GM23338 (cell line): ENCODE data around the gene EGFL7. TPM values are rescaled to one million over a fixed set of nuclear protein-coding genes. Genes with fewer than 3 reads are reported as not detected.

ENCODE experiments used
- ATAC-seq: fragments of 200-7000 bp; cut with Tn5 transposase; 3 replicates; pipeline ENCODE4 v1.9.1; 2020
- DNase-seq: peaks from one replicate; pipeline ENCODE4 v3.0.0-alpha.2; 2015; ENCODE audit warnings: low spot score
- H2AFZ ChIP-seq: fragments of 200-600 bp; sonication (generic); 2 replicates; pipeline ENCODE4 v1.8.0; 2016; ENCODE audit warnings: antibody characterized with exemption, mild to moderate bottlenecking, moderate library complexity
- H3F3A ChIP-seq: fragments of 200-600 bp; sonication (generic); replicated peaks from 2 replicates; pipeline ENCODE4 v1.8.0; 2017; ENCODE audit warnings: antibody characterized with exemption, mixed run types, low read depth
- H3K27ac ChIP-seq: fragments of 200-600 bp; sonication (generic); 2 replicates; pipeline ENCODE4 v1.6.1; 2016; ENCODE audit warnings: low read depth
- H3K27me3 ChIP-seq: fragments of 200-600 bp; sonication (generic); 2 replicates; pipeline ENCODE4 v1.8.0; 2016; ENCODE audit warnings: mild to moderate bottlenecking, mixed run types, moderate library complexity; ENCODE audit not compliant: insufficient read depth
- H3K36me3 ChIP-seq: fragments of 200-600 bp; sonication (generic); 2 replicates; pipeline ENCODE4 v1.8.0; 2016; ENCODE audit warnings: mild to moderate bottlenecking; ENCODE audit not compliant: insufficient read depth
- H3K4me1 ChIP-seq: fragments of 200-600 bp; sonication (generic); 2 replicates; pipeline ENCODE4 v1.8.0; 2016; ENCODE audit warnings: mild to moderate bottlenecking, moderate library complexity; ENCODE audit not compliant: insufficient read depth
- H3K4me2 ChIP-seq: fragments of 200-600 bp; sonication (generic); 2 replicates; pipeline ENCODE4 v1.7.1; 2017; ENCODE audit warnings: mixed run types
- H3K4me3 ChIP-seq: fragments of 200-600 bp; sonication (generic); 2 replicates; pipeline ENCODE4 v1.6.1; 2016; ENCODE audit warnings: mixed run types
- H3K79me2 ChIP-seq: fragments of 200-600 bp; sonication (generic); replicated peaks from 2 replicates; pipeline ENCODE4 v1.8.0; 2017; ENCODE audit warnings: mild to moderate bottlenecking; ENCODE audit not compliant: insufficient read depth
- H3K9me2 ChIP-seq: fragments of 200-600 bp; sonication (generic); 2 replicates; pipeline ENCODE4 v1.8.0; 2017; ENCODE audit not compliant: insufficient read depth
- H4K20me1 ChIP-seq: fragments of 200-600 bp; sonication (generic); replicated peaks from 2 replicates; pipeline ENCODE4 v1.8.0; 2017; ENCODE audit warnings: mild to moderate bottlenecking; ENCODE audit not compliant: insufficient read depth
- H3K27ac Mint-ChIP-seq: 2 replicates; pipeline ENCODE4 v1.8.0; 2020; ENCODE audit warnings: inconsistent platforms, mild to moderate bottlenecking, moderate library complexity, mixed read lengths
- H3K27me3 Mint-ChIP-seq: 3 replicates; pipeline ENCODE4 v1.8.0; 2022; ENCODE audit warnings: low read depth, mild to moderate bottlenecking, moderate library complexity, mixed read lengths, inconsistent platforms; ENCODE audit not compliant: insufficient read depth, poor library complexity
- H3K36me3 Mint-ChIP-seq: 3 replicates; pipeline ENCODE4 v1.8.0; 2021; ENCODE audit warnings: low read depth, mild to moderate bottlenecking, inconsistent platforms, moderate library complexity, mixed read lengths
- H3K4me1 Mint-ChIP-seq: 3 replicates; pipeline ENCODE4 v1.8.0; 2020; ENCODE audit warnings: mild to moderate bottlenecking, inconsistent platforms, mixed read lengths
- H3K4me3 Mint-ChIP-seq: 3 replicates; pipeline ENCODE4 v1.8.0; 2021; ENCODE audit warnings: moderate library complexity, mild to moderate bottlenecking, inconsistent platforms, mixed read lengths
- H3K9me3 Mint-ChIP-seq: 3 replicates; pipeline ENCODE4 v1.8.0; 2020; ENCODE audit warnings: moderate library complexity, mild to moderate bottlenecking, inconsistent platforms, mixed read lengths
- CREB1 ChIP-seq: fragments of 250-450 bp; sonication (Bioruptor Pico); IDR thresholded peaks from 2 replicates; pipeline ENCODE4 v1.5.0; 2020; ENCODE audit warnings: low read depth, mild to moderate bottlenecking, moderate library complexity
- EZH2 ChIP-seq: fragments of 200-600 bp; sonication (generic); IDR thresholded peaks from one replicate; pipeline ENCODE4 v1.8.0; 2017; ENCODE audit warnings: antibody characterized with exemption, mild to moderate bottlenecking, low read depth; ENCODE audit not compliant: unreplicated experiment
- EZH2phosphoT487 ChIP-seq: fragments of 200-600 bp; sonication (generic); IDR thresholded peaks from one replicate; pipeline ENCODE4 v1.8.1; 2018; ENCODE audit warnings: antibody characterized with exemption; ENCODE audit not compliant: unreplicated experiment
- JUNB ChIP-seq: IDR thresholded peaks from one replicate; pipeline ENCODE4 v1.6.1; 2016; ENCODE audit warnings: antibody characterized with exemption; ENCODE audit not compliant: unreplicated experiment
- NANOG ChIP-seq: IDR thresholded peaks from 2 replicates; pipeline ENCODE4 v1.6.1; 2016; ENCODE audit warnings: antibody characterized with exemption, borderline replicate concordance
- POLR2AphosphoS5 ChIP-seq: IDR thresholded peaks from 2 replicates; pipeline ENCODE4 v1.6.1; 2016; ENCODE audit warnings: antibody characterized with exemption, low read depth
- REST ChIP-seq: IDR thresholded peaks from one replicate; pipeline ENCODE4 v1.6.1; 2018; ENCODE audit warnings: antibody characterized with exemption; ENCODE audit not compliant: unreplicated experiment
- STAT1 ChIP-seq: IDR thresholded peaks from one replicate; pipeline ENCODE4 v1.6.1; 2016; ENCODE audit warnings: antibody characterized with exemption; ENCODE audit not compliant: unreplicated experiment
- ZNF331 ChIP-seq: fragments of 250-450 bp; sonication (Bioruptor Pico); IDR thresholded peaks from 2 replicates; pipeline ENCODE4 v1.5.0; 2020; ENCODE audit warnings: low read depth, mild to moderate bottlenecking, moderate library complexity
- polyA plus RNA-seq: library from polyadenylated mRNA; unstranded; fragments of >200 nt; fragmentation: Nextera tagmentation; extraction: Ambion mirVana; gene quantifications from 2 replicates; pipeline ENCODE4 v1.2.1, GENCODE V29; 2016
- total RNA-seq: library from RNA; depleted of rRNA; stranded (reverse); fragments of >200 nt; shearing (Covaris generic); gene quantifications from 2 replicates; pipeline ENCODE4 v1.2.3, GENCODE V29; 2014
- TF ChIP-seq, protein P1 (sequence below): IDR thresholded peaks from 2 replicates; pipeline ENCODE4 v1.6.1; 2016; ENCODE audit warnings: antibody characterized with exemption
- TF ChIP-seq, protein P2 (sequence below), 2 experiments: fragments of 200-600 bp in 1 of 2; sonication (generic) in 1 of 2; conservative IDR thresholded peaks; 2 replicates each; pipeline versions ENCODE4 v1.5.1 to v1.6.1; 2016 to 2017; ENCODE audit warnings: antibody characterized with exemption in 2 of 2, low read depth in 2 of 2, mild to moderate bottlenecking in 2 of 2, moderate library complexity in 1 of 2
- TF ChIP-seq, protein P3 (sequence below): fragments of 250-450 bp; sonication (Bioruptor Pico); IDR thresholded peaks from 2 replicates; pipeline ENCODE4 v1.5.0; 2020; ENCODE audit warnings: mild to moderate bottlenecking, moderate library complexity

The EGFL7 gene
- total and polyA plus RNA-seq, 2 experiments from 2014 or later, result 44.4 to 60.8 TPM

DNA sequence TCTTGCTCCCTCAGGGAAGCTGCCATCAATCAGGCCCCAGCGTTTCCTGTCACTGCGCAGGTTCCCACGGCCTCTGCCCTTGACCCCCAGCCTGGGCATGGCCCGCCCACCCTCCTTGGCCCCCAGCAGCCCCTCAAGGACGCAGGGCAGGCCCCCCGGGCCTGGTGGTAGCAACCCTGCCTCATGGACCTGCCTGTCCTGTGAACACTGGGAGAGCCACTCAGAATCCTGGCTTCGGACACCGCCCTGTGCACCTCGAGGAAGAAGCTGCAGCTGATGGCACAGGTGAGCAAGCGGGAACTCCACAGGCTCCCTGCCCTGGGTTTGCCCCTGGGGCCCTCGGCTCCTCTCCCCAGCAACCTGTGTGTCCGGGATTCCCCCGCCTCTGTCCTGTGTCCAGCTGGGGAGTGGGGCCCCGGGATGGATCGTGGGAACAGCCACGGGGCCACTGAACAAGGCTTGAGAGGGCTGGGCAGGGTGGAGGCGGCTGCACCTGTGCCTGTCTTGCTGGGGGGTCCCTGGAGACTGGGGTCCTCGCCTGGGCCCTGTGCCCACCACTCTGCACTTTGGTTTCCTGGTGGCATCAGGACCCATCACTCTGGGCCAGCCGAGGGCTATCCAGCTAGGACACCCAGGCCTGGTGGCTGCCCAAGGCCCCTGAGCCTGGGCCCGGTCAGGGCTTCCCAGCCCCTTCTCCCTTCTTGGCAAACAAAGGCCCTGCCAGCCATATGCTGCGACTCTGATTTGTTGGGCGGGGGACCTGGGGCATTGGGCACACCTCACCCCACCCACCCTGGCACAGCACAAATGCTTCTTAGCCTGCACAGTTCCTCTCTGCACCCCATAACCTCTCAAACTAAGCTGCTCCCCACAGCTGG, 33.5 kb upstream of the EGFL7 start:
- Histone ChIP-seq H3K9me2 (no peaks in the 10 kb centered on the region), H3K36me3 (no peaks in the 10 kb centered on the region), H3K4me2 (no peak overlapping the region), H2AFZ (no peak overlapping the region), H3K4me3 (no peak overlapping the region), H3K4me1 (no peaks in the 10 kb centered on the region), H3K79me2 (no peaks in the 10 kb centered on the region), H3K27me3 (no peaks in the 10 kb centered on the region), H3K27ac (no peak overlapping the region), H3F3A (peaks cover 16% of the 10 kb centered on the region), H4K20me1 (no peaks in the 10 kb centered on the region)
- Mint-ChIP-seq H3K4me1 (peaks cover 8% of the 10 kb centered on the region; the same call in 2 of the 3 replicates), H3K27me3 (peaks cover 3% of the 10 kb centered on the region), H3K4me3 (no peak overlapping the region), H3K36me3 (no peaks in the 10 kb centered on the region), H3K9me3 (no peaks in the 10 kb centered on the region), H3K27ac (no peak overlapping the region)
- TF ChIP-seq REST (no peak), NANOG (no peak), POLR2AphosphoS5 (no peak), EZH2phosphoT487 (no peak), ZNF331 (CRISPR knock-in tag) (no peak), STAT1 (no peak), CREB1 (CRISPR knock-in tag) (no peak), JUNB (no peak), EZH2 (no peak)
- TF ChIP-seq, protein P1, sequence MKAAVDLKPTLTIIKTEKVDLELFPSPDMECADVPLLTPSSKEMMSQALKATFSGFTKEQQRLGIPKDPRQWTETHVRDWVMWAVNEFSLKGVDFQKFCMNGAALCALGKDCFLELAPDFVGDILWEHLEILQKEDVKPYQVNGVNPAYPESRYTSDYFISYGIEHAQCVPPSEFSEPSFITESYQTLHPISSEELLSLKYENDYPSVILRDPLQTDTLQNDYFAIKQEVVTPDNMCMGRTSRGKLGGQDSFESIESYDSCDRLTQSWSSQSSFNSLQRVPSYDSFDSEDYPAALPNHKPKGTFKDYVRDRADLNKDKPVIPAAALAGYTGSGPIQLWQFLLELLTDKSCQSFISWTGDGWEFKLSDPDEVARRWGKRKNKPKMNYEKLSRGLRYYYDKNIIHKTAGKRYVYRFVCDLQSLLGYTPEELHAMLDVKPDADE, result no peak
- TF ChIP-seq, protein P2, sequence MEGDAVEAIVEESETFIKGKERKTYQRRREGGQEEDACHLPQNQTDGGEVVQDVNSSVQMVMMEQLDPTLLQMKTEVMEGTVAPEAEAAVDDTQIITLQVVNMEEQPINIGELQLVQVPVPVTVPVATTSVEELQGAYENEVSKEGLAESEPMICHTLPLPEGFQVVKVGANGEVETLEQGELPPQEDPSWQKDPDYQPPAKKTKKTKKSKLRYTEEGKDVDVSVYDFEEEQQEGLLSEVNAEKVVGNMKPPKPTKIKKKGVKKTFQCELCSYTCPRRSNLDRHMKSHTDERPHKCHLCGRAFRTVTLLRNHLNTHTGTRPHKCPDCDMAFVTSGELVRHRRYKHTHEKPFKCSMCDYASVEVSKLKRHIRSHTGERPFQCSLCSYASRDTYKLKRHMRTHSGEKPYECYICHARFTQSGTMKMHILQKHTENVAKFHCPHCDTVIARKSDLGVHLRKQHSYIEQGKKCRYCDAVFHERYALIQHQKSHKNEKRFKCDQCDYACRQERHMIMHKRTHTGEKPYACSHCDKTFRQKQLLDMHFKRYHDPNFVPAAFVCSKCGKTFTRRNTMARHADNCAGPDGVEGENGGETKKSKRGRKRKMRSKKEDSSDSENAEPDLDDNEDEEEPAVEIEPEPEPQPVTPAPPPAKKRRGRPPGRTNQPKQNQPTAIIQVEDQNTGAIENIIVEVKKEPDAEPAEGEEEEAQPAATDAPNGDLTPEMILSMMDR (conservative IDR thresholded peaks at IDR 0.05; ENCODE audit: low read depth in 2 of 2), result no peak
- TF ChIP-seq, protein P3, sequence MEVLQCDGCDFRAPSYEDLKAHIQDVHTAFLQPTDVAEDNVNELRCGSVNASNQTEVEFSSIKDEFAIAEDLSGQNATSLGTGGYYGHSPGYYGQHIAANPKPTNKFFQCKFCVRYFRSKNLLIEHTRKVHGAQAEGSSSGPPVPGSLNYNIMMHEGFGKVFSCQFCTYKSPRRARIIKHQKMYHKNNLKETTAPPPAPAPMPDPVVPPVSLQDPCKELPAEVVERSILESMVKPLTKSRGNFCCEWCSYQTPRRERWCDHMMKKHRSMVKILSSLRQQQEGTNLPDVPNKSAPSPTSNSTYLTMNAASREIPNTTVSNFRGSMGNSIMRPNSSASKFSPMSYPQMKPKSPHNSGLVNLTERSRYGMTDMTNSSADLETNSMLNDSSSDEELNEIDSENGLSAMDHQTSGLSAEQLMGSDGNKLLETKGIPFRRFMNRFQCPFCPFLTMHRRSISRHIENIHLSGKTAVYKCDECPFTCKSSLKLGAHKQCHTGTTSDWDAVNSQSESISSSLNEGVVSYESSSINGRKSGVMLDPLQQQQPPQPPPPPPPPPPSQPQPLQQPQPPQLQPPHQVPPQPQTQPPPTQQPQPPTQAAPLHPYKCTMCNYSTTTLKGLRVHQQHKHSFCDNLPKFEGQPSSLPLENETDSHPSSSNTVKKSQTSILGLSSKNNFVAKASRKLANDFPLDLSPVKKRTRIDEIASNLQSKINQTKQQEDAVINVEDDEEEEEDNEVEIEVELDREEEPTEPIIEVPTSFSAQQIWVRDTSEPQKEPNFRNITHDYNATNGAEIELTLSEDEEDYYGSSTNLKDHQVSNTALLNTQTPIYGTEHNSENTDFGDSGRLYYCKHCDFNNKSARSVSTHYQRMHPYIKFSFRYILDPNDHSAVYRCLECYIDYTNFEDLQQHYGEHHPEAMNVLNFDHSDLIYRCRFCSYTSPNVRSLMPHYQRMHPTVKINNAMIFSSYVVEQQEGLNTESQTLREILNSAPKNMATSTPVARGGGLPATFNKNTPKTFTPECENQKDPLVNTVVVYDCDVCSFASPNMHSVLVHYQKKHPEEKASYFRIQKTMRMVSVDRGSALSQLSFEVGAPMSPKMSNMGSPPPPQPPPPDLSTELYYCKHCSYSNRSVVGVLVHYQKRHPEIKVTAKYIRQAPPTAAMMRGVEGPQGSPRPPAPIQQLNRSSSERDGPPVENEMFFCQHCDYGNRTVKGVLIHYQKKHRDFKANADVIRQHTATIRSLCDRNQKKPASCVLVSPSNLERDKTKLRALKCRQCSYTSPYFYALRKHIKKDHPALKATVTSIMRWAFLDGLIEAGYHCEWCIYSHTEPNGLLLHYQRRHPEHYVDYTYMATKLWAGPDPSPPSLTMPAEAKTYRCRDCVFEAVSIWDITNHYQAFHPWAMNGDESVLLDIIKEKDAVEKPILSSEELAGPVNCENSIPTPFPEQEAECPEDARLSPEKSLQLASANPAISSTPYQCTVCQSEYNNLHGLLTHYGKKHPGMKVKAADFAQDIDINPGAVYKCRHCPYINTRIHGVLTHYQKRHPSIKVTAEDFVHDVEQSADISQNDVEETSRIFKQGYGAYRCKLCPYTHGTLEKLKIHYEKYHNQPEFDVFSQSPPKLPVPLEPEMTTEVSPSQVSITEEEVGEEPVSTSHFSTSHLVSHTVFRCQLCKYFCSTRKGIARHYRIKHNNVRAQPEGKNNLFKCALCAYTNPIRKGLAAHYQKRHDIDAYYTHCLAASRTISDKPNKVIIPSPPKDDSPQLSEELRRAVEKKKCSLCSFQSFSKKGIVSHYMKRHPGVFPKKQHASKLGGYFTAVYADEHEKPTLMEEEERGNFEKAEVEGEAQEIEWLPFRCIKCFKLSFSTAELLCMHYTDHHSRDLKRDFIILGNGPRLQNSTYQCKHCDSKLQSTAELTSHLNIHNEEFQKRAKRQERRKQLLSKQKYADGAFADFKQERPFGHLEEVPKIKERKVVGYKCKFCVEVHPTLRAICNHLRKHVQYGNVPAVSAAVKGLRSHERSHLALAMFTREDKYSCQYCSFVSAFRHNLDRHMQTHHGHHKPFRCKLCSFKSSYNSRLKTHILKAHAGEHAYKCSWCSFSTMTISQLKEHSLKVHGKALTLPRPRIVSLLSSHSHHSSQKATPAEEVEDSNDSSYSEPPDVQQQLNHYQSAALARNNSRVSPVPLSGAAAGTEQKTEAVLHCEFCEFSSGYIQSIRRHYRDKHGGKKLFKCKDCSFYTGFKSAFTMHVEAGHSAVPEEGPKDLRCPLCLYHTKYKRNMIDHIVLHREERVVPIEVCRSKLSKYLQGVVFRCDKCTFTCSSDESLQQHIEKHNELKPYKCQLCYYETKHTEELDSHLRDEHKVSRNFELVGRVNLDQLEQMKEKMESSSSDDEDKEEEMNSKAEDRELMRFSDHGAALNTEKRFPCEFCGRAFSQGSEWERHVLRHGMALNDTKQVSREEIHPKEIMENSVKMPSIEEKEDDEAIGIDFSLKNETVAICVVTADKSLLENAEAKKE (CRISPR knock-in tag), result no peak
- ATAC-seq (no peak), DNase-seq (no peak)
